Right atrium auricular region (tissue), 2 donors: ENCODE measurements around the gene USP54. TPM values are rescaled to one million over a fixed set of nuclear protein-coding genes. Genes with fewer than 3 reads are reported as not detected.
"Not testable (repeated sequence)": the region's sequence is repeated elsewhere in the genome, so short reads cannot be mapped to it uniquely, and the experiment has no call there.

Source experiments
- DNase-seq: peaks from one replicate; pipeline ENCODE4 v3.0.0-alpha.2; 2019; ENCODE audit warnings: low spot score
- H3K27ac ChIP-seq, 2 donors: fragments of 200-600 bp; sonication (generic); 1 replicate in 1 of 2; 2 replicates in 1 of 2; pipeline ENCODE4 v1.5.1; 2016 to 2019
- H3K27me3 ChIP-seq, 2 donors: fragments of 200-600 bp; sonication (generic); one replicate each; pipeline versions ENCODE4 v1.5.1 to v1.6.0; 2017 to 2019
- H3K36me3 ChIP-seq: fragments of 200-600 bp; sonication (generic); one replicate; pipeline ENCODE4 v1.5.1; 2016
- H3K4me1 ChIP-seq, 2 donors: fragments of 200-600 bp; sonication (generic); one replicate each; pipeline versions ENCODE4 v1.5.1 to v1.6.0; 2017 to 2019
- H3K4me3 ChIP-seq, 2 donors: fragments of 200-600 bp; sonication (generic); 1 replicate in 1 of 2; 2 replicates in 1 of 2; pipeline ENCODE4 v1.5.1; 2017 to 2019; ENCODE audit warnings: mild to moderate bottlenecking in 1 of 2, moderate library complexity in 1 of 2
- H3K9me3 ChIP-seq, 2 donors: fragments of 200-600 bp; sonication (generic); one replicate each; pipeline ENCODE4 v1.5.1; 2019
- total RNA-seq, 2 donors: library from RNA; depleted of rRNA; stranded (reverse); fragments of >200 nt; gene quantifications; one replicate each; pipeline ENCODE4 v1.1.0, GENCODE V29; 2016
- TF ChIP-seq, protein P1 (sequence below), 2 donors: fragments of 200-600 bp; sonication (generic); IDR thresholded peaks; one replicate each; pipeline ENCODE4 v1.5.1; 2019; ENCODE audit warnings: antibody characterized with exemption in 2 of 2

USP54 gene
- total RNA-seq, 2 donors from 2014 or later, result 22.3 to 24.3 TPM

DNA sequence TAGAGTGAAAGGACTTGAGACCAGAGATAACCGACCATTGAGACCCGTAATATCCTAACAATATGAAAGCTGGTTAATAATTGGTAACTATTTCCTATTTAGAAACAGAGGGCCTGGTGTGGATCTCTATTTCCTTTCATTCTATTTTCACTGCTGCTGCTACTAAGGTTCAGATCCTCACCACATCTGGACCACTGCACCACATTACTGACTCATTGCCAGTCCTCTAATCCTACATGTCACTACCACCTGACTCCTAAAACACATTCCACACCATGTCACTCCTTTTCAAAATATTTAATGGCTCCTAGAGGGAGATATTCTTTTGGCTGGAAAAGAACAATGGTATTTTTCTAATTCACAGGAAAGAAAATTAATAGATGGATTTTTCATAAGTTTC, 6.4 kb downstream of the USP54 start:
- Histone ChIP-seq H3K4me1 (peaks cover 0 to 29% of the 10 kb centered on the region in 2 donors), H3K4me3 (no peak overlapping the region), H3K9me3 (no peaks in the 10 kb centered on the region), H3K27me3 (no peaks in the 10 kb centered on the region), H3K36me3 (no peaks in the 10 kb centered on the region), H3K27ac (peak overlapping the region in 1 of 2 donors; percentile 77)
- no peak for DNase-seq
- TF ChIP-seq, protein P1, sequence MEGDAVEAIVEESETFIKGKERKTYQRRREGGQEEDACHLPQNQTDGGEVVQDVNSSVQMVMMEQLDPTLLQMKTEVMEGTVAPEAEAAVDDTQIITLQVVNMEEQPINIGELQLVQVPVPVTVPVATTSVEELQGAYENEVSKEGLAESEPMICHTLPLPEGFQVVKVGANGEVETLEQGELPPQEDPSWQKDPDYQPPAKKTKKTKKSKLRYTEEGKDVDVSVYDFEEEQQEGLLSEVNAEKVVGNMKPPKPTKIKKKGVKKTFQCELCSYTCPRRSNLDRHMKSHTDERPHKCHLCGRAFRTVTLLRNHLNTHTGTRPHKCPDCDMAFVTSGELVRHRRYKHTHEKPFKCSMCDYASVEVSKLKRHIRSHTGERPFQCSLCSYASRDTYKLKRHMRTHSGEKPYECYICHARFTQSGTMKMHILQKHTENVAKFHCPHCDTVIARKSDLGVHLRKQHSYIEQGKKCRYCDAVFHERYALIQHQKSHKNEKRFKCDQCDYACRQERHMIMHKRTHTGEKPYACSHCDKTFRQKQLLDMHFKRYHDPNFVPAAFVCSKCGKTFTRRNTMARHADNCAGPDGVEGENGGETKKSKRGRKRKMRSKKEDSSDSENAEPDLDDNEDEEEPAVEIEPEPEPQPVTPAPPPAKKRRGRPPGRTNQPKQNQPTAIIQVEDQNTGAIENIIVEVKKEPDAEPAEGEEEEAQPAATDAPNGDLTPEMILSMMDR (IDR thresholded peaks at IDR 0.05), result no peak

DNA sequence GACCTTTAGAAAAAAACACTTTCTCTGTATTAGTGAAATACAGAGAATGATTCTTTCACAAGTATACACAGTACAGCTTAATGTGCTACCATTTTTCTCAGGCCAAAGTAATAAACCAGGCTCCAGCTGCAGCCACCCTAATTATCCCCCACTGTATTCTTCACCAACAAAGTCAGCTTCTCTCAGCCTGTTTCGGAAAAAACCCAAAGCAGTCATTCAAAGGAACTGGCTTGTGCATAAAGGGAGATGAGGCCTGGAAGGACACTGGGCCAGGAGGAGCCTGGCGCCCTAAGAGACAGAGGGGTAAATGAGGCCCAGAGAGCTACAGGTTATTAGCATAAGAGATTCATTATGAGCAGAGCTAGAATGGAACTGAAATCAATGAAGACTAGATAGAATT, 9.2 kb downstream of the USP54 start:
- DNase-seq, result no peak
- TF ChIP-seq, protein P1 (IDR thresholded peaks at IDR 0.05), result no peak
- H3K27me3 ChIP-seq, result no peaks in the 10 kb centered on the region

DNA sequence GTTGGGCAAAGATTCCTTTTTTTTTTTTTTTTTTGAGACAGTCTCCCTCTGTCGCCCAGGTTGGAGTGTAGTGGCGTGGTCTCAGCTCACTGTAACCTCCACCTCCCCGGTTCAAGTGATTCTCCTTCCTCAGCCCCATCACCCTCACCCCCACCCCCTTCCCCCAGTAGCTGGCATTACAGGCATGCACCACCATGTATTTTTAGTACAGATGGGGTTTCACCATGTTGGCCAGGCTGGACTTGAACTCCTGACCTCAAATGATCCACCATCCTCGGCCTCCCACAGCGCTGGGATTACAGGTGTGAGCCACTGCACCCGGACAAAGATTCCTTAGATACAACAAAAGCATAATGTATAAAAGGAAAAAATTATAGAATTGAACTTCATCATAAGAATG, 12.2 kb downstream of the USP54 start:
- peak overlapping the region in 1 of 2 donors; percentile 91 for H3K27ac ChIP-seq
- peaks cover 0 to 34% of the 10 kb centered on the region in 2 donors for H3K4me1 ChIP-seq
- H3K27me3 ChIP-seq, H3K9me3 ChIP-seq, H3K36me3 ChIP-seq, DNase-seq, H3K4me3 ChIP-seq: not testable (repeated sequence)

More for the DNA sequence above, 9.2 kb downstream of the USP54 start:
- Histone ChIP-seq H3K9me3 (no peaks in the 10 kb centered on the region), H3K4me3 (no peak overlapping the region), H3K36me3 (no peaks in the 10 kb centered on the region), H3K4me1 (peaks cover 0 to 39% of the 10 kb centered on the region in 2 donors), H3K27ac (no peak overlapping the region)

DNA sequence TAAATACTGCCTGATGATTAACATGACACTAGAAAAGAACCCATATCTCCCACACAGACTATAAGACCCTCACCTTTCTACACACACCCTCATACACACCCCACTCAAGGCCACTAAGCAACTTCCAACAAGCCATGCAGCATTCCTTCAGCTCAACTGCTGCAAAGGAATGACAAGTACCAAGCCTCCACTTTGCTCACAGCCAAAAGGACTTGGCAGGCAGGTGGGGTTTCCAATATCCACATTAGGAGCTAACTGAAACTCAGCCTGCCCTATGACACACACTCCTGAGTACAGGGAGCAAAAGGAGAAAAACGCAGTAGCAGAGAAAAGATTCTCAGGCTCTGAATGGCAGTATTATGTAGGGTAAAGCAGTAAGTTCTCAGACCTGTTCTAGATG, 13.4 kb downstream of the USP54 start:
- H3K9me3 ChIP-seq, result no peaks in the 10 kb centered on the region
- no peak overlapping the region for H3K4me3 ChIP-seq
- H3K4me1 ChIP-seq, result peaks cover 0 to 34% of the 10 kb centered on the region in 2 donors
- TF ChIP-seq, protein P1 (IDR thresholded peaks at IDR 0.05), result no peak
- no peaks in the 10 kb centered on the region for H3K36me3 ChIP-seq
- peak; percentile 87 for DNase-seq
- H3K27me3 ChIP-seq, result no peaks in the 10 kb centered on the region
- H3K27ac ChIP-seq, result peak overlapping the region; percentile 74 to 91

DNA sequence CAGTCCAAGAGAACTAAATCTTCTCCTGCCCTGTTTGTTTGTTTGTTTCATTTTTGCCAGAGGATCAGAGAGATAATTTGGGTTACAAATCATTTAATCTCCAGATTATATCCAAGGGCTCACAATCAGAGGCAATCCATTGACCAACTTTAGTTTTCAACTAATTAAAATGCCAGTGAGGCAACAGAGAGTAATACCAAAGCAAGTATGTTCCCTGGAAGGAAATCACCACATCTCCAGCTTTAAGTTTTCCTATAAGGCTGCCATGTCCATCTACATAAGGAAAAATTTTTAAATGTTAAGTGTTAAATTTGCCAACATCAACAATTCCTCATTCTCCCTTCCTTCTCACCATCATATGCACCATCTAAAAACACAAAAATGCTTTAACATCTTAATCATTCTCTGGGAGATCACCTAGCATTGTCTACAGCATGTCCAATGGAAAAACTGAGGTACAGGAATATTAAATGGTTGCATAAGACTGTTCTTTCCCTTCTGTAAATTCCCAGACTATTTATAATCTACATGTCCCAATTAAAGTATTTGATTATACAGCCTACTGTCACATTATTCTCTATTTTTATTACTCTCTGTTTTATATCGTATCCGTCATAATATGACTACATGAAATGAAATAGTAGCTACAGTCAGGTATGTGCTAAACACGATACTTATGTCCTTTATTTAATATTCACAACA, 14.1 kb downstream of the USP54 start:
- Histone ChIP-seq H3K4me3 (no peak overlapping the region), H3K36me3 (no peaks in the 10 kb centered on the region), H3K27me3 (no peaks in the 10 kb centered on the region), H3K4me1 (peaks cover 0 to 34% of the 10 kb centered on the region in 2 donors), H3K27ac (peak overlapping the region; percentile 74 to 91), H3K9me3 (no peaks in the 10 kb centered on the region)
- TF ChIP-seq, protein P1 (IDR thresholded peaks at IDR 0.05), result no peak
- no peak for DNase-seq

DNA sequence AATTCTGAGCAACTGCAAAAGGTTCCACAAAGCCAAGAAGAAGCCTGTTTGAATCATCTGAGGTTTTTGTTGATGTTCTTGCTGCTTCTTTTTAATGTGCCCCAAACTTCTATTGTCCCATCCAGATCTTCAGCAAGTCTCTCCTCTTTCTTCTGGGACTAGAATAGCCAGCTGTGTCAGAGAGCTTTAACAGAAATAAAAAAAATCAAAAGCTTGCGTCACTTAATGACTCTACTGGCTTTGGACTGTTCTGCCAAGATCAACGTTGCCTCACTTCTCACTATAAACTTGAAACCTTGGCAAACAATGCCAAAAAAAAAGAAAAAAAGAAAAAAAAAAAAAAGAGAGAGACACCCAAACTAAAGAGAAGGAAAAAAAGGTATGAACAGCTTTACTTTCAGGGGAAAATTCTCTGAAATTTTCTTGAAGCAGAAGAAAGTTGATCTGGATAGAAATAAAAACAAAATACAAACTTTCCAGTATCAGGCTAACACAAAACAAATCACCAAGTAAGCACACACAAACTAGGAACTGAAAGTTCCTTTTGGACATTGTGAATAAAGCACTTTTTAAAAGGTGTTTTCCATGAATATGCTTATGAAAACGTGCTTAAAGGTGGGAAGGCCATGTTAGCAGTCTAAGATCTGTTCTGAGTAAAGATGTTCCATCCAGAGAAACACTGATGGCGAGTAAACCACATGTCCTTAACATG, 14.8 kb downstream of the USP54 start:
- DNase-seq, result no peak
- H3K36me3 ChIP-seq, result no peaks in the 10 kb centered on the region
- peak overlapping the region; percentile 74 to 91 for H3K27ac ChIP-seq
- H3K4me3 ChIP-seq, result peak overlapping the region; percentile 29
- no peaks in the 10 kb centered on the region for H3K27me3 ChIP-seq
- TF ChIP-seq, protein P1 (IDR thresholded peaks at IDR 0.05), result no peak
- H3K4me1 ChIP-seq, result peaks cover 0 to 34% of the 10 kb centered on the region in 2 donors
- H3K9me3 ChIP-seq, result no peaks in the 10 kb centered on the region

DNA sequence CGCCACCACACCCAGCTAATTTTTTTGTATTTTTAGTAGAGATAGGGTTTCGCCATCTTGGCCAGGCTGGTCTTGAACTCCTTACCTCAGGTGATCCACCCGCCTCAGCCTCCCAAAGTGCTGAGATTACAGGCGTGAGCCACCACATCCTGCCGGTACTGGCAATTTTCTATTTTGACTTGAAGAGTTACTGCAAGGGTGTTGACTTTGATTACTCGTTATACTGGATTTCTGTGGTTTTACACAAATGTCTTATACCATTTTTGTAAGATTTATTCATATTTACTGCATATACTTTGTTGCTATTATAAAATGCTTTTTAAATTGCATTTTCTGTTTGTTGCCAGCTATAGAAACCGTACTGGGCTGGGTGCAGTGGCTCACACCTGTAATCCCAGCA, 24.1 kb downstream of the USP54 start:
- DNase-seq, H3K4me1 ChIP-seq, H3K9me3 ChIP-seq, H3K4me3 ChIP-seq, H3K36me3 ChIP-seq, H3K27ac ChIP-seq, H3K27me3 ChIP-seq: not testable (repeated sequence)
